Fibroblast of lung (primary cell): Measurements from ENCODE around the gene CCDC89. TPM values are rescaled to one million over a fixed set of nuclear protein-coding genes. Genes with fewer than 3 reads are reported as not detected.

Experiments used
- DNase-seq, 2 donors: peaks; one replicate each; pipeline versions ENCODE4 v3.0.0 to v3.0.0-alpha.2; 2010; ENCODE audit warnings: low read depth in 2 of 2
- H2AFZ ChIP-seq: 2 replicates; pipeline ENCODE4 v1.5.1; 2012; ENCODE audit warnings: low read length, control low read depth, inconsistent platforms
- H3K27ac ChIP-seq: 2 replicates; pipeline ENCODE4 v1.5.1; 2011; ENCODE audit warnings: low read length, control low read depth; ENCODE audit not compliant: insufficient read depth
- H3K27me3 ChIP-seq: 2 replicates; pipeline ENCODE4 v1.5.1; 2011; ENCODE audit warnings: mild to moderate bottlenecking, low read length; ENCODE audit not compliant: control insufficient read depth, insufficient read depth
- H3K36me3 ChIP-seq: 2 replicates; pipeline ENCODE4 v1.5.1; 2011; ENCODE audit warnings: low read length; ENCODE audit not compliant: control insufficient read depth, insufficient read depth
- H3K4me1 ChIP-seq: 2 replicates; pipeline ENCODE4 v1.5.1; 2011; ENCODE audit warnings: low read length; ENCODE audit not compliant: control insufficient read depth, insufficient read depth; ENCODE audit errors: extremely low read depth
- H3K4me2 ChIP-seq: 2 replicates; pipeline ENCODE4 v1.5.1; 2011; ENCODE audit warnings: low read length, control low read depth; ENCODE audit not compliant: insufficient read depth; ENCODE audit errors: extremely low read depth
- H3K4me3 ChIP-seq, 4 experiments: fragments of 200-600 bp in 1 of 4; sonication (generic) in 1 of 4; replicated peaks in 1 of 4; 2 replicates each; pipeline ENCODE4 v1.5.1; 2011 to 2016; ENCODE audit warnings: low read length in 4 of 4, low read depth in 3 of 4, mild to moderate bottlenecking in 3 of 4, control low read depth in 2 of 4, inconsistent platforms in 1 of 4, mixed read lengths in 1 of 4; ENCODE audit not compliant: insufficient read depth in 1 of 4; ENCODE audit errors: control extremely low read depth in 1 of 4
- H3K79me2 ChIP-seq: 2 replicates; pipeline ENCODE4 v1.5.1; 2012; ENCODE audit warnings: mild to moderate bottlenecking, low read length, inconsistent platforms; ENCODE audit not compliant: control insufficient read depth, insufficient read depth
- H3K9ac ChIP-seq: 2 replicates; pipeline ENCODE4 v1.5.1; 2011; ENCODE audit warnings: mild to moderate bottlenecking, low read length, control low read depth; ENCODE audit not compliant: insufficient read depth
- H3K9me3 ChIP-seq: 2 replicates; pipeline ENCODE4 v1.5.1; 2012; ENCODE audit warnings: low read depth, low read length; ENCODE audit not compliant: control insufficient read depth, insufficient read depth
- H4K20me1 ChIP-seq: 2 replicates; pipeline ENCODE4 v1.5.1; 2011; ENCODE audit warnings: low read length; ENCODE audit not compliant: control insufficient read depth, insufficient read depth; ENCODE audit errors: extremely low read depth
- EZH2 ChIP-seq: IDR thresholded peaks from 2 replicates; pipeline ENCODE4 v1.5.1; 2012; ENCODE audit warnings: low read length, control low read depth, mild to moderate bottlenecking; ENCODE audit errors: missing control alignments
- polyA plus RNA-seq, 2 donors: library from polyadenylated mRNA; depleted of rRNA in 1 of 2; stranded (reverse) in 1 of 2; unstranded in 1 of 2; fragments of >200 nt; gene quantifications; 2 replicates each; pipeline ENCODE4 v1.2.1, GENCODE V29; 2011 to 2012; ENCODE audit warnings: missing spikeins in 1 of 2
- total RNA-seq: library from RNA; depleted of rRNA; stranded (reverse); fragments of >200 nt; gene quantifications from 2 replicates; pipeline ENCODE4 v1.2.1, GENCODE V29; 2014
- TF ChIP-seq, protein P1 (sequence below), 2 donors: IDR thresholded peaks in 1 of 2; conservative IDR thresholded peaks in 1 of 2; 1 replicate in 1 of 2; 2 replicates in 1 of 2; pipeline ENCODE4 v1.5.1; 2011 to 2012; ENCODE audit warnings: low read length in 2 of 2, control low read depth in 1 of 2, inconsistent platforms in 1 of 2, low read depth in 1 of 2, mild to moderate bottlenecking in 1 of 2

The CCDC89 gene
- total and polyA plus RNA-seq, 2 donors (not counting 1 experiment from before 2014, with no cell fraction given) = 2.3 to 4.1 TPM

- H3K27me3 ChIP-seq = no peaks in the 10 kb centered on the region
- H3K4me1 ChIP-seq = peaks cover under 1% of the 10 kb centered on the region
- no peak for DNase-seq
- TF ChIP-seq, protein P1, sequence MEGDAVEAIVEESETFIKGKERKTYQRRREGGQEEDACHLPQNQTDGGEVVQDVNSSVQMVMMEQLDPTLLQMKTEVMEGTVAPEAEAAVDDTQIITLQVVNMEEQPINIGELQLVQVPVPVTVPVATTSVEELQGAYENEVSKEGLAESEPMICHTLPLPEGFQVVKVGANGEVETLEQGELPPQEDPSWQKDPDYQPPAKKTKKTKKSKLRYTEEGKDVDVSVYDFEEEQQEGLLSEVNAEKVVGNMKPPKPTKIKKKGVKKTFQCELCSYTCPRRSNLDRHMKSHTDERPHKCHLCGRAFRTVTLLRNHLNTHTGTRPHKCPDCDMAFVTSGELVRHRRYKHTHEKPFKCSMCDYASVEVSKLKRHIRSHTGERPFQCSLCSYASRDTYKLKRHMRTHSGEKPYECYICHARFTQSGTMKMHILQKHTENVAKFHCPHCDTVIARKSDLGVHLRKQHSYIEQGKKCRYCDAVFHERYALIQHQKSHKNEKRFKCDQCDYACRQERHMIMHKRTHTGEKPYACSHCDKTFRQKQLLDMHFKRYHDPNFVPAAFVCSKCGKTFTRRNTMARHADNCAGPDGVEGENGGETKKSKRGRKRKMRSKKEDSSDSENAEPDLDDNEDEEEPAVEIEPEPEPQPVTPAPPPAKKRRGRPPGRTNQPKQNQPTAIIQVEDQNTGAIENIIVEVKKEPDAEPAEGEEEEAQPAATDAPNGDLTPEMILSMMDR (conservative IDR thresholded peaks at IDR 0.05 in 1 of 2, IDR thresholded peaks at IDR 0.05 in 1 of 2; ENCODE audit: low read depth in 1 of 2, low read length in 2 of 2) = no peak
- TF ChIP-seq EZH2 = no peak
- no peaks in the 10 kb centered on the region for H3K9me3 ChIP-seq
- H3K36me3 ChIP-seq = peaks cover 7% of the 10 kb centered on the region
- H3K4me3 ChIP-seq = no peak overlapping the region
- H3K9ac ChIP-seq = no peak overlapping the region
- H3K4me2 ChIP-seq = no peak overlapping the region
- H4K20me1 ChIP-seq = no peaks in the 10 kb centered on the region
- no peak overlapping the region for H2AFZ ChIP-seq
- no peak overlapping the region for H3K27ac ChIP-seq
- no peaks in the 10 kb centered on the region for H3K79me2 ChIP-seq
Observed at GRCh38 chr11:85699957-85700741, 14.2 kb upstream of the CCDC89 start.

DNA sequence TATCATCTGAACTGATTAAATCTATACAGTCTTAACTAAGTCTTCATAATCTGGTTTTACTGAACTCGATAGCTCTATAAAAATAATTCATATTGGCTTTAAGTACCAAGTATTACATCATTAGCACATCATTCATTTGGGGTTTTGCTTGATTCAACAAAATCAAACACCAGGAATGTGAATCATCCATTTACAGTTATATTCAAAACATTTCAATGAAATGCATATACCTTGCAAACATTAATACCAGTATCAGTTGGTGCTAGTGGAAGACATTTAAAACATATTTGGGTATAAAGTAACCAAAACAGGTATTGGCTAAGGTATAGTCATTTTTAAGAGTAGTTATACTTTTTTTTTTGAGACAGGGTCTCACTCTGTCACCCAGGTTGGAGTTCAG lies 12.2 kb upstream of the CCDC89 start:
- no peak overlapping the region for H2AFZ ChIP-seq
- no peaks in the 10 kb centered on the region for H3K9me3 ChIP-seq
- H3K79me2 ChIP-seq = no peaks in the 10 kb centered on the region
- H3K27ac ChIP-seq = no peak overlapping the region
- peaks cover 9% of the 10 kb centered on the region for H3K36me3 ChIP-seq
- TF ChIP-seq, protein P1 (conservative IDR thresholded peaks at IDR 0.05 in 1 of 2, IDR thresholded peaks at IDR 0.05 in 1 of 2; ENCODE audit: low read depth in 1 of 2, low read length in 2 of 2) = no peak
- no peak for TF ChIP-seq EZH2
- no peaks in the 10 kb centered on the region for H3K27me3 ChIP-seq
- DNase-seq = no peak
- H3K9ac ChIP-seq = no peak overlapping the region
- H3K4me2 ChIP-seq = no peak overlapping the region
- H3K4me3 ChIP-seq = no peak overlapping the region
- peaks cover 2% of the 10 kb centered on the region for H3K4me1 ChIP-seq
- no peaks in the 10 kb centered on the region for H4K20me1 ChIP-seq

DNA sequence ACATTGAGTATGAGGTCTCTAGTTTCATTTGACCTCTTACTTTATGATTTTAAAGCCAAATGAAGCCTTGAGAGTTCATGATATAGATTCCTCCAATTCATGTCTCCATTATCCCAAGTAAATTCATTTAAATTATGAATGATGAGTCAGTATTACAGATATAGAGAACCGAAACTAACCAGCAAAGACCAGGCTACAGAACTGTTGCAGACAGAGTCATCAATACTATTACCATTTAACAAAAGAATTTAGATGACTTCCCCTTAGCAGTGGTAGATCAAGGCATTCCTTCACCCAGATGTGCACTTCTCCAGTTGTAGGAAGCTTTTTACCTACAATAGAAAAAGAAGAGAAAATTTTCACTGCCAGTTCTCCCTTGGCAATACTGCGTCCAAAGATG lies 11.8 kb upstream of the CCDC89 start:
- no peaks in the 10 kb centered on the region for H3K9me3 ChIP-seq
- H3K4me2 ChIP-seq = no peak overlapping the region
- peaks cover 11% of the 10 kb centered on the region for H3K36me3 ChIP-seq
- TF ChIP-seq, protein P1 (conservative IDR thresholded peaks at IDR 0.05 in 1 of 2, IDR thresholded peaks at IDR 0.05 in 1 of 2; ENCODE audit: low read depth in 1 of 2, low read length in 2 of 2) = no peak
- TF ChIP-seq EZH2 = no peak
- H3K4me3 ChIP-seq = no peak overlapping the region
- no peaks in the 10 kb centered on the region for H4K20me1 ChIP-seq
- H3K9ac ChIP-seq = no peak overlapping the region
- H3K4me1 ChIP-seq = peaks cover 2% of the 10 kb centered on the region
- DNase-seq = no peak
- no peaks in the 10 kb centered on the region for H3K79me2 ChIP-seq
- H3K27ac ChIP-seq = no peak overlapping the region
- H3K27me3 ChIP-seq = no peaks in the 10 kb centered on the region
- H2AFZ ChIP-seq = no peak overlapping the region
